ENCODE data around the gene HHAT.

HHAT gene

GRCh38 chr1:210554382-210554781 is 225.7 kb downstream of the HHAT start:
- no peak for DNase-seq (ENCODE audit: low spot score)

DNA sequence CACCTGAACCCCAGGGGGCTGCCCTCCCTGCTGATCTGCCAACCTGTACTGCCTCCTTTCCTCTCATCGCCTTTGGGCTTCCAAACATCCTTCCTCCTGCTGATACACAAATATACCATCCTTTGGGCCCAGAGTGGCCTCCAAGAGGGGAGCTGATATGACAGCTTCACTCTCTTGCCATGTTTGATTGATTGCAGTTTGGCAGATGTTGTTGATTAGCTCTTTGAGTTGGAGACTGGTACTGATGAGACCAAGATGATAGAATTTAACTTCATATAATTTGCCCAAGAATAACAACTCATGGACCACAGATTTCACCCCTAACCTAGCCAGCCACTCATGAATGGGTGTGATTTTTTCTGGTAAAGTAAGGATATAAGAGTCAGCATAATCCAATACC is 227.8 kb downstream of the HHAT start:
- no peak for DNase-seq (ENCODE audit: low spot score)

- no peak for DNase-seq (ENCODE audit: low spot score)
Observed at GRCh38 chr1:210557426-210558077, 228.8 kb downstream of the HHAT start.

DNA sequence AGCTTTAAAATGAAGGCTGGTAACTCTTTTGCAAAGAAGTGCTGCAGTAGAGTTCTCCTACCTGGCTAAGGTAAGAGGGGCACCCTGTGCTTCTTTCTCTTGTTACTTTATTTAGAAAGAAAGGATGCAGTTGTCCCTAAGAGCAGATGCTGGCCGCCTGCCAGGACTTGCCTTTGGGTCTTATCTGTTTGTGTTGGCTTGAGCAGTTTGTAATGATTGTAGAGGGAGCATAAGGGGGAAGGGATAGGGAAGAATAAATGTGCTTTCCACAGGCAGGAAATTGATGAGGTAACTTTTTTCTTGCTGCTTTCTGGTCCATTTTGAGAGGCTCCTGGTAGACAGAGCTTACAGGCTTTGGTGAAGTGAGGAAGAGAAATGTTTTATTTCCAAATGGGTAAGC is 229.6 kb downstream of the HHAT start:
- no peak for DNase-seq (ENCODE audit: low spot score)

DNA sequence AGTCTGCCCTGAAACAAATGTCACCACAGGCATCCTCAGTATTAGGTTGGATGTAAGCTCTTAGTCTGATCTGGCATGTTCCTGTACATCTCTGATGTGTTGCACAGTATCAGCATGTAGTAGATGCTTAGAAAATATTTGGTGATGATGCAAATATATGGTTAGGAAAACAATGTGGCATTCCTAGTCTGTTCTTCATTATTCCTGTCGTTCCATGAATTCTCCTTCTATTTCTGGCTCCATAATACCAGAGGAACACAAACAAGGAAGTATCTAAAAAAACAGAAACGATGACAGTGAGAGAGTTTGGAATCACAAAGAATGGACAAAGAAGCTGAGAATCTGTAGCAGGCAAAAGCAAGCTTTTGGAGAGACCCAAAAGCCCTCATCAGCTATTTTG is 236.6 kb downstream of the HHAT start:
- no peak for DNase-seq (ENCODE audit: low spot score)

DNA sequence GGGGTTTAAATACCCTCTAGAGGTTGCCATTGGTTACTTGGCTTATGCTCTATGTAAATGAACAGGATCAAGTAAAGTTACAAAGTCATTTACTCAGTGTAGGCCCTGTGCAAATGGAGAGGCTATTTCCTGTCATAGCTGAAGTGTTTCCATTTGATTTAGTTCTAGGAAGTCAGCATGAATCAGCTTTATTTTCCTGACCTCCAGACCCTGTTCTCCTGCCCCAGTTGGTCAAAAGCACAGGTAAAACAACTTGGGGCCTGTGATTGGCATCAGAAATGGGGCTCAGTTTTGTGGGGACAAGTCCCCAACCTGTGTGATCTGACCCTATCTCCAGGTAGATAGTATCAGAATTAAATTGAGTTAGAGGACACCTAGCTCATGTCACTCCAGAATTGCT is 239.9 kb downstream of the HHAT start:
- DNase-seq (ENCODE audit: low spot score): no peak

- no peak for DNase-seq (ENCODE audit: low spot score)
Observed at GRCh38 chr1:210570116-210570515, 241.4 kb downstream of the HHAT start.

- no peak for DNase-seq (ENCODE audit: low spot score)
Observed at GRCh38 chr1:210571356-210572284, 242.9 kb downstream of the HHAT start.

GRCh38 chr1:210573141-210573540 is 244.4 kb downstream of the HHAT start:
- no peak for DNase-seq (ENCODE audit: low spot score)

DNA sequence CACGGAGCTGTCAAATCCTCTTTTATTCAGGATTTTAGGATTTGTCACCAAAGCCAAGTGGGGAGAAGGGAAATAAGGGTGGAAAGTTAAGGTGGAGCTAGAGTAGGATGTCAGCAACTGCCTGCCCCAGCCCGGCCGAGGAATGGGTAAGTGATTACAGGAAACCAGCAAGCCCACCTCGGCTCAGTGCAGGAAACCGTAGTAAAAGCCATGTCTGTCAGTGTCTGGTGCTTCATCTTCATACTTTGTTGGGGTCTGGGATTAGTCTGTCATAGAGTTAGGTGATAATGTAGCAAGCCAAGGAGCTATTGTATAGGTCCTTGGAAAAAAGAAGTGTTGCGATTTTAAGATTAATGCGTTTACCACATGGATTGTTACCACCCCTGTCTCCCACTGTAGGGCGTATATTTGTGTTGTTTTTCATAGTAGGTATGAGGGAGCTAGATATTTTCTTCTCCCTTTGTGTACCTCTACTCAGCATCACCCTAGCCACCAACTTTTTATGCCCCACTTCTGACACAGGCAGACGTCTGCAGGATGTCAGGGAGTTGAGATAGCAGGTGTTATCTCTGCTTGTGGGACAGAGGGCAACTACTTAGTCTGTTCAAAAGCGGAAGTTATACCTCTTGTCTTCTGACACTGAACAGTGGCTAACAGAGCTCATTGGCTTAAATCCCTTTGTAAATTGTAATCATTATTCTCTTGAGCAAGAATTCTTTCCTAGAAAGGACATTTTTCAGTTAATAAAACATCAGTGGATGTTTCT is 253.7 kb downstream of the HHAT start:
- DNase-seq (ENCODE audit: low spot score): no peak

- DNase-seq (ENCODE audit: low spot score): peak; percentile 58
Observed at GRCh38 chr1:210584439-210585113, 255.9 kb downstream of the HHAT start.

GRCh38 chr1:210586771-210587170 is 258.1 kb downstream of the HHAT start:
- DNase-seq (ENCODE audit: low spot score): no peak

DNA sequence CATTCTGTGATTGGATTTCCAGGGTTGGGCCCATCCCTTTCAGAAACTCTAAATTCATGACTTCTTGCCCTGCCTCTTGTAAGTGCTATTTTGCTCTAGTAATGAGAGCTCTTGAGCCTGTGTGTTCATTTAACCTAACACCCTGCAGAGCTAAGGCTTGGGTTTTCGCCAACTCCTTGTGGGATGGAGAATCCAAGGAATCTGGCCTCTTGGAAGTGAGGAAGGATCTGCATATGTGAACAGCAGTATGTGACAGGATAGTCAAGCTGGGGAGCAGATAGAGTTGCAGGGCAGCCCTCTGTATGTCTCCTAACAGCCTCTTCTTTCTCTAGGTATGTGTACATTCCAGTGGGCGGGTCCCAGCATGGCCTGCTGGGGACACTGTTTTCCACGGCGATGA is 258.9 kb downstream of the HHAT start:
- no peak for DNase-seq (ENCODE audit: low spot score)

DNA sequence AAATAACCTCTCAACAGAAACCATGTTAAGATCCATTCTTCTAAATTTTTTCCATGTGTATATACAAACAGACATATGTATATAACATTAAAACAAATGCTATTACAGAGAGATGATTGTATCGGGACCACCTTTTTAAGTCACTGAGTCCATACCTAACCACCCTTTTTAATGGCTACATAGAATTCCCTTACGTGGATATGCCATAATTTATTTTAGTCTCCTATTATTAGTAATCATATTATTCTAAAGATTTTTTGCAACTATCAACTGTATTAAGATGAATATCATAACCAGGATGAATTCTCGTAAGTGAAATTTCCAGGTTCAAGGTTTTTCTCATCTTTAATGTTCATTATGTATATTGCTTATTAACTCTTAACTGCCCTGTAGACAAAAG is 259.7 kb downstream of the HHAT start:
- no peak for DNase-seq (ENCODE audit: low spot score)

GRCh38 chr1:210588946-210589345 is 260.2 kb downstream of the HHAT start:
- no peak for DNase-seq (ENCODE audit: low spot score)

GRCh38 chr1:210591214-210591613 is 262.5 kb downstream of the HHAT start:
- DNase-seq (ENCODE audit: low spot score): no peak

- no peak for DNase-seq (ENCODE audit: low spot score)
Observed at GRCh38 chr1:210594605-210595004, 265.9 kb downstream of the HHAT start.

DNA sequence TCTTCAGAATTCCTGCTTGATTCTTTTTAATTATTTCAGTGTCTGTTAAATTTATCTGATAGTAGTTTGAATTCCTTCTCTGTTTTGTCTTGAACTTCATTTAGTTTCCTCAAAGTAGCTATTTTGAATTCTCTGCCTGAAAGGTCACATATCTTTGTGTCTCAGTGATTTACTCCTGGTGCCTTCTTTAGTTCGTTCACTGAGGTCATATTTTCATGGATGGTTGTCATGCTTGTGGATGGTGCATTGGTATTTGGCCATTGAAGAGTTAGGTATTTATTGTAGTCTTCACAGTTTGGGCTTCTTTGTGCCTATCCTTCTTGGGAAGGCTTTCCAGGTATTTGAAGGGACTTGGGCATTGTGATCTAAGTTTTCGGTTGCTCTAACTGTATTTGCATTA is 267.9 kb downstream of the HHAT start:
- DNase-seq (ENCODE audit: low spot score): no peak

- no peak for DNase-seq (ENCODE audit: low spot score)
Observed at GRCh38 chr1:210597555-210598134, 268.9 kb downstream of the HHAT start.

GRCh38 chr1:210598135-210598652 is 269.5 kb downstream of the HHAT start:
- DNase-seq (ENCODE audit: low spot score): no peak

DNA sequence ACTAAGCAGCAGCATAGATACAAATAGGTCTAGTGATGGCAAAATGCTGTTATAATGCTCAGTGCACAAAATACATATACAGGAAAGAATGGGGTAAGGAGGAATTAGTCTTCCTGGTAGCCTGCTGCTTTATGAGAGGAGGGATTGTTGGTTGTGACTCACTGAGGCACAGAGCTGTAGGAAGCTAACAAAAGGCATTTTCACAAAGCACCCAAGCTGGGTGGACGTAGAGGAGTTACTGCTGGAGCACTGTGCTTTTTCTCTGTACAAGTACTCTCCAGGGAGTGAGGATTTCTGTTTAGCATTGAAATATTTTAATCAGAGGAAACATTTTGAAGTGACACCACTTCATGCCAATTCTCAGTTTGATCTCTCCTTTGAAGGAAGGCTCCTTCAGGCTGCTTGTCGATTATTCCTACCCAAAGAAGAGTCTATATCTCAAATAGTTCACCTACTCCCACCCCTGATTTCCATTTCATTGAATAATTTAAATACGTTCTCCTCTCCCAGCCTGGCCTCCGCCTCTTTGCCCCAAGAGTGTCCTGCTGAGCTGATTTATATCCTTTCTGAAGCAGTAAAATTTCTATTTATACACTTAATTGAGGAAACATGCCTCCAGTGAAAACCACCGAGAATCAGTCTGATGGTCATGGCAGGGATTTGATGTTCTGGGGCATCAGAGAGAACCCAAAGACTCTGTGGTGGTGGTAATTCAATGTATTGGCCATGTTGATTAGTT is 271.9 kb downstream of the HHAT start:
- DNase-seq (ENCODE audit: low spot score): no peak
